ACHN (cell line): ENCODE measurements around the gene WDR88.

ENCODE experiments used
- DNase-seq: peaks from one replicate; pipeline ENCODE4 v3.0.0-alpha.2; 2015
- in situ Hi-C: cut with HindIII; loops from 2 replicates; pipeline ENCODE4 v1.10.0; 2017; ENCODE audit warnings: low sequenced_read_pairs, low pct_ligation_motif_present, low pct_unique_long_range_greater_than_20kb

WDR88 gene

GRCh38 chr19:33191501-33191900 lies 59.6 kb downstream of the WDR88 start:
- DNase-seq, result no peak
- in situ Hi-C loops, result no loop called here

- in situ Hi-C loops, result no loop called here
- DNase-seq, result no peak
Measured at GRCh38 chr19:33192010-33192409, 60.1 kb downstream of the WDR88 start.

- in situ Hi-C loops, result no loop called here
- no peak for DNase-seq
Measured at GRCh38 chr19:33193269-33193864, 61.5 kb downstream of the WDR88 start.

- DNase-seq, result no peak
- in situ Hi-C loops, result no loop called here
Measured at GRCh38 chr19:33193865-33194362, 62.0 kb downstream of the WDR88 start, which contains the start of gene LRP3. Gene LRP3, plus strand, starts transcription at chr19:33194330. Its CDS starts 456 bp downstream, at chr19:33194786.

GRCh38 chr19:33194532-33194885 lies 62.6 kb downstream of the WDR88 start:
- DNase-seq, result no peak
- in situ Hi-C loops, result no loop called here

- no peak for DNase-seq
- in situ Hi-C loops, result no loop called here
Measured at GRCh38 chr19:33194886-33195644, 63.2 kb downstream of the WDR88 start.

- in situ Hi-C loops, result no loop called here
- no peak for DNase-seq
Measured at GRCh38 chr19:33195645-33196347, 63.9 kb downstream of the WDR88 start.

GRCh38 chr19:33196446-33197193 lies 64.7 kb downstream of the WDR88 start:
- in situ Hi-C loops, result no loop called here

GRCh38 chr19:33197591-33198000 lies 65.7 kb downstream of the WDR88 start:
- no peak for DNase-seq
- in situ Hi-C loops, result no loop called here

More at GRCh38 chr19:33196446-33197193, 64.7 kb downstream of the WDR88 start:
- DNase-seq, result no peak

- no peak for DNase-seq
- in situ Hi-C loops, result no loop called here
Measured at GRCh38 chr19:33198169-33198568, 66.3 kb downstream of the WDR88 start.

GRCh38 chr19:33199441-33200265 lies 67.7 kb downstream of the WDR88 start:
- no peak for DNase-seq

GRCh38 chr19:33201473-33201872 lies 69.6 kb downstream of the WDR88 start:
- in situ Hi-C loops, result no loop called here
- DNase-seq, result no peak

More at GRCh38 chr19:33199441-33200265, 67.7 kb downstream of the WDR88 start:
- in situ Hi-C loops, result no loop called here

GRCh38 chr19:33201886-33202545 lies 70.1 kb downstream of the WDR88 start:
- no peak for DNase-seq
- in situ Hi-C loops, result no loop called here

GRCh38 chr19:33202546-33203507 lies 70.9 kb downstream of the WDR88 start:
- DNase-seq, result no peak
- in situ Hi-C loops, result no loop called here

- in situ Hi-C loops, result no loop called here
- DNase-seq, result no peak
Measured at GRCh38 chr19:33203529-33203928, 71.6 kb downstream of the WDR88 start.

- in situ Hi-C loops, result no loop called here
- DNase-seq, result no peak
Measured at GRCh38 chr19:33204136-33204973, 72.4 kb downstream of the WDR88 start.
